Stimulated activated CD4-positive, alpha-beta T cell treated with anti-CD3 and anti-CD28 coated beads, Interleukin-4, amount 100 ng/mL, for 4 hours (primary cell): ENCODE data around the gene TEKT5.

Experiments used
- DNase-seq, 2 experiments: peaks; one replicate each; pipeline ENCODE4 v3.0.0-alpha.2; 2020

Gene TEKT5

GRCh38 chr16:10607157-10607556 lies 87.6 kb downstream of the TEKT5 start:
- DNase-seq, result no peak

- no peak for DNase-seq
Measured at GRCh38 chr16:10606607-10607006, 88.1 kb downstream of the TEKT5 start.

- DNase-seq, result no peak
Measured at GRCh38 chr16:10605636-10606035, 89.1 kb downstream of the TEKT5 start.

- no peak for DNase-seq
Measured at GRCh38 chr16:10601444-10602408, 93.0 kb downstream of the TEKT5 start.

DNA sequence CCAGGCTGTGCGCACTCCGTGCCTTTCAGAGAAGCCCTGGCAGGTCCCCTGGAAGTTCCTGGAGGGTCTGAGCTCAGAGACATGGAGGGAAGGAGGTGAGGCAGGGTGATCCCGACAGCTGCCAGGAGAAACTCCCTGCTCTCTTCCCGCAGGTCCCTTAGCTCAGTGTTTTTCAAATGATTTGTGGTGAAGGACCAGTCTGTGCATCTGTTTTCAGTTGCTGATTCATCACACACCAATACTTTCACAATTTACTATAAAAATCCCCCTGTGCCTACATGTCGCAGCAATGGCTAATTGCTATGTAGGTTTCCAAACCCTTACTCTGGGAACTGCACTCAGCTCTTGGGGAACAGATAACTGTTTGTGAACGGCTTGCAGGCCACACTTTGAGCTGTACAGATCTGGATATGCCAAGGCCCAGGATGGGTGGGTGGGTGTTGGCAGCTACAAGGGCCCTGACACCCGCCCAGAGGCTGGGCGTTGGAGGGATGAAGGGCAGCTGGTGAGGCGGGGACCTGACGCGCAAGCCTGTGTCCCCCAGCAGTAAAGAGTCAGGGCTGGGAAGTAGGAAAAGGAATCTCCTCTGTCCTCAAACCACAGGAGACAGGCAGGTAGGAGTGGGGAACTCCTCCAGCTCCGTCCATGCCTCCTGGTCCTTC lies 93.8 kb downstream of the TEKT5 start:
- DNase-seq, result no peak

- DNase-seq, result no peak
Measured at GRCh38 chr16:10599626-10600025, 95.1 kb downstream of the TEKT5 start.

- DNase-seq, result no peak
Measured at GRCh38 chr16:10598157-10598556, 96.6 kb downstream of the TEKT5 start.

DNA sequence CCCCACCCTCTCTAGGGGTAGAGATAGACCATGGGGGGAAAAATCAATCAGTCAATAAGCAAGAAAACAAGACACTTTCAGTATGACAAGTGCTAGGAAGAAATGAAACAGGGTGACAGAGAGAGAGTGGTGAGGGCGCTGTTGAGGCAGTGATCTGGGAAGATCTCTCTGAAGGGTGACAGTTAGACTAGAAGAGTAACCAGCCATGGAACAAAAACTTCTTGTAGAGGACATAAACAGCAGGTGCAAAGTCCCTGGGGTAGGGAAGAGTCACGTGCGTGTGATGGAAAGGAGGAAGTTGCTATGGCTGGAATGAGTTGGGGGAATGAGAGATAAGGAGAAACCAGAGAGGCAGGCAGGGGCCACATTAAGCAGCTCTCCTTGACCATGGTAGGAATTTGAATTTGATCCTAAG lies 97.5 kb downstream of the TEKT5 start:
- DNase-seq, result no peak

DNA sequence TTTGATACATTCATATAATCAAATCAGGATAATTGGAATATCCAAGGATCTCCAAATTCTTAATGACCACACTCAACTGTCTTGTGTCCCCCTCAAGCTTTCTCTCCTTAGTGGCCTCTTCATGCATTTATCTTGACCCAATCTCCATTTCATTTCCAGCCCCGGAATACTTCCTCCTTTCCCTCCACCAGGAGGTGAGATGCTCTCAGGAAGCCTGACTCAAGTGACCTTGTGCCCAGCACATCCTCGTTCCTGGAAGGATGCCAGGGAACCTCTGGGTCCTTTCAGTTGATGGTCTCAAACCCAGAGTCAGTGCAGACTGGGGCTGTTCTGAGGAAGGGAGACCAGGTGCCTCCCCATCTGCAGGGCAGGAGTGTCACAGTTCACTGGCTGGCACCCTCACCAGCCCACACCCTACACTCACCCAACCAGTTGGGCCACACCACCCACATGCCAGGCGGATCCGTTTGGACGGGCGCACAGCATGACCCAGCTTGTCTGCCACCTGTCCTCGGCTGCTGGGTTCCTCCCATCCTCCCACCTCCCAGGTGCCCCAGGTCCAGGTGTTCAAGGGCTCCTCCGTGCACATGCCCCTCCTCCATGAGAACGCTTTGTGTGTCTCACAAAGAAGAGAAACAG lies 100.3 kb downstream of the TEKT5 start:
- no peak for DNase-seq

DNA sequence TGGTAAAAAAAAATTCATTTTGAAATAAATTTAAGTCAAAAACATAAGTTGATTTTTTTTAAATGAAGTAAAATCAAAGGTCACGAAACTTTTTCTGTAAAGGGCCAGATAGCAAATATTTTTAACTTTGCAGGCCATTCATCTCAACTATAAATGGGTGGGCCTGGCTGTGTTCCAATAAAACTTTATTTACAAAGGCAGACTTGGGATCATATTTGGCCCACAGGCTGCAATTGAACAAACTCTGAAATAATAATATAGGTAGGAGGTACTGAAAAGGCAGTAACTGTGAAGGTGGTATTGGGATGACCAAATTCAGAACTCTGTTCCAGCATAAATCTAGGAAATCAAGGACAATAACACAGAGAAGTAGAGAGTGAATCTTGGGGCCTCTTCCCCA lies 102.1 kb downstream of the TEKT5 start:
- DNase-seq, result no peak

GRCh38 chr16:10590342-10590741 lies 104.4 kb downstream of the TEKT5 start:
- DNase-seq, result no peak

DNA sequence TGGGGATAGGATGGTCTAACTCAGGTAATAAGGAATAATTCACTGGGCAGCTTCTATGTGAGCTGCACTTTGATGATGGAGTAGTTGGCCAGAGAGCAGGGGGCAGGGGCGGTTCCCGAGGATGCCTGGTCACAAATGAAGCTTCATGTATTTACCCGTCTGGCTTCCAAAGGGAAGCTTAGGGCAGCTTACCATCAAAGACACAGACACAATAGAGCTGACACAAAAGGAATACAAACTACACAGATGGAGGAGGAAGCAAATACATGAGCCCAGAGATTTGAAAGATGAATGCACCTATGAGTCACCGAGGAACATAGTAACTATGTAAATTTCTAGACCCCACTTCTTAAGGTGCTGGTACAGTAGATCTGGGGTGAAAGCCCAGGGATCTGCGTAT lies 105.6 kb downstream of the TEKT5 start:
- no peak for DNase-seq

DNA sequence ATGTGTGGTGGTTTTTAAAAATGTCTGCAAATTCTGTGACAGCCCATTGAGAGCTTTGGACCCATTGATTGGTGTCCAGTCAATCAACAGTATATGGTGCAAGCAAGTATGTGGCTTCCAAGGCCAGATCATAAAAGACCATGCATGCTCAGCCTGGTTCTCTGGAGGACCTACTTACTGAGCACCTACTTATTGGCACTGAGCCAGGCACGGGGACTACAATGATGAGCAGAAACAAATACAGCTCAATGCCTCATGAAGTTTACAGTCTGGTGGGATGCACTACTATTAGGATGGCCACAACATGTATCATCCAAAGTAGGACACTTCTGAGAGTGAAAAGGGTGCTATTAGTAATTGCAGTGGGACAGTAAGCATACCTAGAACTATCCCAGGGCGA lies 107.1 kb downstream of the TEKT5 start:
- no peak for DNase-seq

- DNase-seq, result no peak
Measured at GRCh38 chr16:10584981-10585438, 109.7 kb downstream of the TEKT5 start.

GRCh38 chr16:10583269-10583668 lies 111.5 kb downstream of the TEKT5 start:
- no peak for DNase-seq

GRCh38 chr16:10581507-10581906 lies 113.2 kb downstream of the TEKT5 start:
- no peak for DNase-seq

- DNase-seq, result no peak
Measured at GRCh38 chr16:10580883-10581247, 113.9 kb downstream of the TEKT5 start.

DNA sequence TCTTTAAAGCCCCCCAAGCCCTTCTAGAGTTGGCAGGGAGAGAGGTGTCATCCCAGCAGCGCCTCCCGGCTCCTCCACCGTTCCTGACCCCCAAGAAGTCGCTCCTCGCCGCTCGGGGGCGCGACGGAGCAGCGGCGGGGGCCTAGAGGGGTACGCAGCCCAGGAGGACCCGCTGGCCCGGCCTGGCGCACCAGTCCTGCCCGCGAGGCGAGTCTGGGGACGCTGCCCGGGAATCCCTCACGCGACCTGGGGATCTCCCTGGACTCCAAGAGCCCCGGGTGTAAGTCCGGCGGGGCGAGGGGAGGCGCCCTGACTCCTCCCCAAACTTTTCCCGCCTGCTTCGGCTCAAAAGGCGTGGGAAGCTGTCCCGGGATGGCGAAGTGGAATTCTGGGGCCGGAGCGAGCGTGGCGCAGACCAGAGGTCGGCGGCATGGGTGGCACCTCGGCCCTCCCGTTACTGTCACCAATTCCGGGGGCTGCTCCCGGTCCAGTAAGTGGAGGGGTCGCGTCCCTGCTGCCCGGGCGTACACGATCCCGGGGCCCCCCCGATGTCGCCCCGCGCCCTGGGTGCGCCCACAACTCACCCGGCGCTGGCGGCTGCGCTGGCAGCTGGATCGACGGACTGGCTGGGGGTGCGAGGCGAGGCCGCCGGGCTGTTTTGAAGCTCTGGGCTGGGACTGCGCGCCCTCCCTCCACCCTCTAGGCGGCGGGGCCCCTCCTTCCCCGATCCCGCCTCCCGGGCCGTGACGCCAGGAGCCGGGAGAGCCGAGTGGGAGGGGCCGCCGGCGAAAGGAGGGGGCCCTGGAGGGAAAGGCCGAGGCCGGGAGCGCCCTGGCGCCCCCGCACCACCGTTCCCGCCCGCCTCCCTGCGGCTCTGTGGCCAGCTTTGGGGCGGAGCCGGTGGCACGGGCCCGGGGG lies 114.5 kb downstream of the TEKT5 start, which contains the start of gene EMP2:
Gene EMP2, minus strand, starts transcription at position 634 of the 918 bp plus-strand sequence. CDS start 32,981 bp downstream, outside the sequence.
- no peak for DNase-seq

GRCh38 chr16:10579575-10579964 lies 115.2 kb downstream of the TEKT5 start:
- no peak for DNase-seq

DNA sequence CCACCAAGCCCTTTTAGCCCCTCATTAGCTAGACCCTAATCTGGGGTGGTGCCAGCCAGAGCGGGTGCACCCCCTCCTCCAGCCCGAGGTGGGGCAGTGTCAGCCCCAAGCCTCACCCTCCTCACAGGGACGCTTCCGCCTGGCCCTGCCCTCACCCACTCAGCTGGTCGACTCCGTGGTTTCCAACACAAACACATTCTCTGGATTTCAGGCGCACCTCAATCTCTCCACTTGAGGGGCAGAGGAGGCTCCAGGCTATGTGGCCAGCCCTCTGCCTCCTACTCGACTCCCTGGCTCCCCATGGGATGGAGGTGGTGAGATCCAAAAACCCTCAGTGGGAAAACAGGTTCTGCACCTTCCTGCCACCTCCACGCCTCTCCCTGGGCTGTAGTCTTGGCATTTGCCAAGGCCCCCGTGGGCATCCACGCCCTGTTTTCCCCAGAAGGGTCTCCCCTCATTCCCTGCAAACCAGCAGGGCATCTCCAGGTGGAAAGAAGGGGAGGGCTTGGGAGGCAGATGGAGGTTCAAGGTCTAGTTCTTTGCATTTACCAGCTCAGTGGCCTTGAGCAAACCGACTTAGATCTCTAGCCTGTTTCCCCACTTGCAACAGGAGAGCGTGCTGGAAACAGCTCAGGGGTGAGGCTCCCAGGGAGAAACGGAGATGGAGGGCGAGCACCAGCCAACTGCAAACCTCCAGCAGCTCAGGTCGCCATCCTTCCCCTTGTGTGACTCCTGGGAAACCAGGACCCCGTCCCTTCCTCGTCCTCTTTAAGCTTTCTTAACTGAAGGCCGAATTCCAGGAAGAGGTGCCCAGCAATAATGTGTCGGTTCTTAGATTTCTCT lies 116.0 kb downstream of the TEKT5 start:
- DNase-seq, result no peak
